Measurements from ENCODE around the gene PXDN.

DNA sequence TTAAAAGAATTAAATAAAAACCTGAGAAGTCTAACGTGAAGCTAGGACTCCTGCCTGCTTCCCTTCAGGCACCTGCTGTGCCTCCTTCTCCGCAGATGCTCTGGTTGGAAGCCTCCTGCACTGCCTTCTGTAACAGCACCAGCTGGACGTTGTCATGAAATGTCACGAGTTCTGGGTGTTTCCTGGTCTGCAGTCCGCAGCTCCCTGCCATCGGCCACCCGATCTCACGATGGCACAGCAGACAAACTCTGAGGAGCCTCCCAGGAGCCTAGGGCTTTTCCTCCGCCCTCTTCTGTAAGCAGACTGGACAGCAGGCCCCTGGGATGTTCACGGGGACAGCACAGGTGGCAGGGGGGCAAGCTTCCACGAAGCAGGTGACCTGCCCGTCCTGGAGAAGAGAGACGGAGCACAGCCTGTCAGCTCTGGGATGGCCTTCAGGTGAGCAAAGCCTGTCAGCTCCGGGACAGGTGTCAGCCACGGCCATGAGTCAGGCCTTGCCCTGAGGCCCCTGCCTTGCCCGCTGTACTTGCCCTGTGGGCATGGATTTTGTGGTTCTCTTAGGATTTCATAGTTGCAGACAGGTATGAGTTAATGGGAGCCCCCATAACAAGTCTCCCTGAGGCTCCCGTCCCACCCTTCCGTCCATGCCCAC, 110.3 kb downstream of the PXDN start:
- TF ChIP-seq ZNF274 (IDR thresholded peaks at IDR 0.05; ENCODE audit: low read depth, low read length) = no peak
- TF ChIP-seq YY1 (IDR thresholded peaks at IDR 0.05; ENCODE audit: insufficient read depth, insufficient read length) = no peak

All from NT2/D1 (cell line).